GM23338 (cell line): ENCODE results near the gene PPP1CC.

Experiments used
- CTCF ChIP-seq, 2 experiments: fragments of 200-600 bp in 1 of 2; sonication (generic) in 1 of 2; conservative IDR thresholded peaks; 2 replicates each; pipeline versions ENCODE4 v1.5.1 to v1.6.1; 2016 to 2017; ENCODE audit warnings: antibody characterized with exemption in 2 of 2, low read depth in 2 of 2, mild to moderate bottlenecking in 2 of 2, moderate library complexity in 1 of 2
- EZH2 ChIP-seq: fragments of 200-600 bp; sonication (generic); IDR thresholded peaks from one replicate; pipeline ENCODE4 v1.8.0; 2017; ENCODE audit warnings: antibody characterized with exemption, mild to moderate bottlenecking, low read depth; ENCODE audit not compliant: unreplicated experiment
- EZH2phosphoT487 ChIP-seq: fragments of 200-600 bp; sonication (generic); IDR thresholded peaks from one replicate; pipeline ENCODE4 v1.8.1; 2018; ENCODE audit warnings: antibody characterized with exemption; ENCODE audit not compliant: unreplicated experiment
- POLR2AphosphoS5 ChIP-seq: IDR thresholded peaks from 2 replicates; pipeline ENCODE4 v1.6.1; 2016; ENCODE audit warnings: antibody characterized with exemption, low read depth
- REST ChIP-seq: IDR thresholded peaks from one replicate; pipeline ENCODE4 v1.6.1; 2018; ENCODE audit warnings: antibody characterized with exemption; ENCODE audit not compliant: unreplicated experiment
- TF ChIP-seq, protein P1 (sequence below): IDR thresholded peaks from 2 replicates; pipeline ENCODE4 v1.6.1; 2016; ENCODE audit warnings: antibody characterized with exemption

GRCh38 chr12:110763583-110763982 lies 20.9 kb upstream of the PPP1CC start:
- TF ChIP-seq REST (no peak), CTCF (conservative IDR thresholded peaks at IDR 0.05; ENCODE audit: low read depth in 2 of 2) (no peak), POLR2AphosphoS5 (no peak), EZH2phosphoT487 (no peak), EZH2 (no peak)
- TF ChIP-seq, protein P1, sequence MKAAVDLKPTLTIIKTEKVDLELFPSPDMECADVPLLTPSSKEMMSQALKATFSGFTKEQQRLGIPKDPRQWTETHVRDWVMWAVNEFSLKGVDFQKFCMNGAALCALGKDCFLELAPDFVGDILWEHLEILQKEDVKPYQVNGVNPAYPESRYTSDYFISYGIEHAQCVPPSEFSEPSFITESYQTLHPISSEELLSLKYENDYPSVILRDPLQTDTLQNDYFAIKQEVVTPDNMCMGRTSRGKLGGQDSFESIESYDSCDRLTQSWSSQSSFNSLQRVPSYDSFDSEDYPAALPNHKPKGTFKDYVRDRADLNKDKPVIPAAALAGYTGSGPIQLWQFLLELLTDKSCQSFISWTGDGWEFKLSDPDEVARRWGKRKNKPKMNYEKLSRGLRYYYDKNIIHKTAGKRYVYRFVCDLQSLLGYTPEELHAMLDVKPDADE, result no peak
